Measurements from ENCODE around the gene APEX1. TPM values are rescaled to one million over a fixed set of nuclear protein-coding genes. Genes with fewer than 3 reads are reported as not detected.
"Not testable (repeated sequence)": the region's sequence is repeated elsewhere in the genome, so short reads cannot be mapped to it uniquely, and the experiment has no call there.

The APEX1 gene
- total and polyA plus RNA-seq, 2 donors: 128 to 159 TPM

- H3K27ac ChIP-seq (ENCODE audit: low read depth in 1 of 2, low read length in 1 of 2): no peak overlapping the region
- WGBS: 96% methylated on average over 8 of the region's 8 CpGs
- DNase-seq (ENCODE audit: low read depth in 6 of 9, low spot score in 9 of 9): no peak
- no peak overlapping the region for H3K4me3 ChIP-seq (ENCODE audit: low read length in 2 of 2)
- no peaks in the 10 kb centered on the region for H3K27me3 ChIP-seq (ENCODE audit: control insufficient read depth in 2 of 2, insufficient read depth in 1 of 2, low read length in 1 of 2)
- no peaks in the 10 kb centered on the region for H3K36me3 ChIP-seq (ENCODE audit: control insufficient read depth in 2 of 2, insufficient read depth in 2 of 2, low read length in 1 of 2)
- no peaks in the 10 kb centered on the region for H3K9me3 ChIP-seq (ENCODE audit: control insufficient read depth in 2 of 2, insufficient read depth in 1 of 2, low read length in 1 of 2)
- H3K4me1 ChIP-seq (ENCODE audit: control insufficient read depth in 2 of 2, insufficient read depth in 2 of 2, low read length in 2 of 2): no peaks in the 10 kb centered on the region
Observed at GRCh38 chr14:20494935-20495766, 40.1 kb downstream of the APEX1 start.

DNA sequence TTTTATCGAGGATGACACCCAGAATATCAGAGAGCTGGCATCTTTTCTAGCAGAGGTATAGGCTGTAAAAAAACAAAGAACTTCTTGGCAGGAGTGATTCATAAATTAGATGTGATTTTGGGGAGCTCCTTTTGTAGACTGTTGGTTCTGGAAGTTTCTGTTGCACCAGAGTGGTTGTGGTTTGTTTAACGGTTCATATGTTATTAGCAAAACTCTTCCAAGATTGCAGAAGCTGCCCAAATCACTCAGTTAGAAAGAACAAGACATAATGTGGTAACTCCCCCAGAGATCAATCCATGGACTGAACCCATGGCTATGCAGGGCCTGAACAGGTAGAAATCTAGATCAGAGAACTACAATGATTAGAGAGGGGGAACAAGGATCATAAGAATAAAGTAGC is 43.6 kb downstream of the APEX1 start:
- Histone ChIP-seq H3K27ac (ENCODE audit: low read depth in 1 of 2, low read length in 1 of 2) (no peak overlapping the region), H3K27me3 (ENCODE audit: control insufficient read depth in 2 of 2, insufficient read depth in 1 of 2, low read length in 1 of 2) (no peaks in the 10 kb centered on the region), H3K36me3 (ENCODE audit: control insufficient read depth in 2 of 2, insufficient read depth in 2 of 2, low read length in 1 of 2) (no peaks in the 10 kb centered on the region), H3K9me3 (ENCODE audit: control insufficient read depth in 2 of 2, insufficient read depth in 1 of 2, low read length in 1 of 2) (no peaks in the 10 kb centered on the region), H3K4me1 (ENCODE audit: control insufficient read depth in 2 of 2, insufficient read depth in 2 of 2, low read length in 2 of 2) (no peaks in the 10 kb centered on the region), H3K4me3 (ENCODE audit: low read length in 2 of 2) (no peak overlapping the region)
- no peak for DNase-seq (ENCODE audit: low read depth in 6 of 9, low spot score in 9 of 9)
- WGBS: 73% methylated on average over 2 of the region's 2 CpGs

DNA sequence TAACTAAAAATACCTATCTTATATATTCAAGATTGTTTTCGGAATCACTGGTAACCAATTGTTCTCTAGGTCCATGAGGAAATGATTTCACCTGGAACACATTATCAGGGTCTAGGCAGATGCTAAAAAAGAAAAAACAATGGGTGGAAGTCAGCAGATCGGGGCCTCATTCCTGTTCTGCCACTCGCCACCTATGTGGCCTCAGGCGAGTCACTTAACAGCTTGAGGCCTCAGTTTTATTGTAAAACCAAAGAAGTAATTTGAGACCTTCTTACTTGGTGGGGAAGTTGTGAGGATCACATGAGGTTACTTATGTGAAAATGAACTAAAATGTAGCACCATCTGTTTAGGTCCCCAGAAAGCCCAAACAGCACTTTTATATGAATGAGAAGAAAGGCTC is 44.1 kb downstream of the APEX1 start:
- Histone ChIP-seq H3K27me3 (ENCODE audit: control insufficient read depth in 2 of 2, insufficient read depth in 1 of 2, low read length in 1 of 2) (no peaks in the 10 kb centered on the region), H3K4me3 (ENCODE audit: low read length in 2 of 2) (no peak overlapping the region), H3K27ac (ENCODE audit: low read depth in 1 of 2, low read length in 1 of 2) (no peak overlapping the region), H3K9me3 (ENCODE audit: control insufficient read depth in 2 of 2, insufficient read depth in 1 of 2, low read length in 1 of 2) (no peaks in the 10 kb centered on the region), H3K36me3 (ENCODE audit: control insufficient read depth in 2 of 2, insufficient read depth in 2 of 2, low read length in 1 of 2) (no peaks in the 10 kb centered on the region), H3K4me1 (ENCODE audit: control insufficient read depth in 2 of 2, insufficient read depth in 2 of 2, low read length in 2 of 2) (no peaks in the 10 kb centered on the region)
- WGBS: 95% methylated on average over 4 of the region's 4 CpGs
- no peak for DNase-seq (ENCODE audit: low read depth in 6 of 9, low spot score in 9 of 9)

DNA sequence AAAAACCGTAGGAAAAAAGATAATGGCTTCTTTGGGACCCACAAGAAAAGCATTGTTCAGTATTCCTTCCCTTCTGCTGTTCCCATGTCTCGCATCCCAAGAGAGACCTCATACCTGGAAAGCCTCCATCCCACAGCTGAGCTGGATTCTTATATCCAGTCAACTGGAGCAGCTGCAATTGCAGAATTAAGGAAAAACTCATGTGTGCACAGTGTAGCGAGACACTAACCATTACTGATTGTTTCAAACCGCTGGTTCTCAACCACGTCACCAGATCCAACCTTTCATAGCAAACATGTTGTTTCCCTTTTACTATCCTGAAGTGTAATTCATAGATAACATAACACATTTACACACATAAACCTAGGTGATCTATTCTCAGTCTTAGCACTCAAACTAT is 44.9 kb downstream of the APEX1 start:
- Histone ChIP-seq H3K27ac (ENCODE audit: low read depth in 1 of 2, low read length in 1 of 2) (no peak overlapping the region), H3K36me3 (ENCODE audit: control insufficient read depth in 2 of 2, insufficient read depth in 2 of 2, low read length in 1 of 2) (no peaks in the 10 kb centered on the region), H3K9me3 (ENCODE audit: control insufficient read depth in 2 of 2, insufficient read depth in 1 of 2, low read length in 1 of 2) (no peaks in the 10 kb centered on the region), H3K27me3 (ENCODE audit: control insufficient read depth in 2 of 2, insufficient read depth in 1 of 2, low read length in 1 of 2) (no peaks in the 10 kb centered on the region), H3K4me3 (ENCODE audit: low read length in 2 of 2) (no peak overlapping the region), H3K4me1 (ENCODE audit: control insufficient read depth in 2 of 2, insufficient read depth in 2 of 2, low read length in 2 of 2) (no peaks in the 10 kb centered on the region)
- 98% methylated on average over 5 of the region's 5 CpGs for WGBS
- no peak for DNase-seq (ENCODE audit: low read depth in 6 of 9, low spot score in 9 of 9)

- no peaks in the 10 kb centered on the region for H3K27me3 ChIP-seq (ENCODE audit: control insufficient read depth in 2 of 2, insufficient read depth in 1 of 2, low read length in 1 of 2)
- DNase-seq (ENCODE audit: low read depth in 6 of 9, low spot score in 9 of 9): no peak
- H3K36me3 ChIP-seq (ENCODE audit: control insufficient read depth in 2 of 2, insufficient read depth in 2 of 2, low read length in 1 of 2): no peaks in the 10 kb centered on the region
- H3K4me3 ChIP-seq (ENCODE audit: low read length in 2 of 2): no peak overlapping the region
- 98% methylated on average over 2 of the region's 2 CpGs for WGBS
- no peaks in the 10 kb centered on the region for H3K4me1 ChIP-seq (ENCODE audit: control insufficient read depth in 2 of 2, insufficient read depth in 2 of 2, low read length in 2 of 2)
- no peak overlapping the region for H3K27ac ChIP-seq (ENCODE audit: low read depth in 1 of 2, low read length in 1 of 2)
- H3K9me3 ChIP-seq (ENCODE audit: control insufficient read depth in 2 of 2, insufficient read depth in 1 of 2, low read length in 1 of 2): no peaks in the 10 kb centered on the region
Observed at GRCh38 chr14:20501346-20501745, 46.3 kb downstream of the APEX1 start.

DNA sequence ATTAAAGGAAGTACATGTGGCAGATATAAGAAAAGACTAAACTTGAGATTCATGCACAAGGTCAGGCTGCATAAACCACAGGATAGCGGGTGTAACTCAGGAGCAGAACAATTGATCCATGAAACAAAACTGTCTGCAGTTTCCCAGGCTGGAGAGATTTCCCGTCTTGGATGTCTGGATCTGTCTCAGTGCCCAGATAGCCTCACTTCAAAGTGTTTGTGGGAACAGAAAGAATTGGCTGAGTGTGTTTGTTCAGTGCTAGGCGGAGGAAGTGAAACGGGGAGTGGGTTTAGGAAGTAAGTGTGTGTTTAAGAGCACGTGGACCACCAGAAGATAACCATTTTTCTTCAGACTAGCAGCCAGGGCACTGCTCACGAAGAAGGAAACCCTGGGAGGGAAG is 48.9 kb downstream of the APEX1 start:
- H3K9me3 ChIP-seq (ENCODE audit: control insufficient read depth in 2 of 2, insufficient read depth in 1 of 2, low read length in 1 of 2): no peaks in the 10 kb centered on the region
- H3K4me3 ChIP-seq (ENCODE audit: low read length in 2 of 2): no peak overlapping the region
- no peaks in the 10 kb centered on the region for H3K27me3 ChIP-seq (ENCODE audit: control insufficient read depth in 2 of 2, insufficient read depth in 1 of 2, low read length in 1 of 2)
- no peak overlapping the region for H3K27ac ChIP-seq (ENCODE audit: low read depth in 1 of 2, low read length in 1 of 2)
- WGBS: 51% methylated on average over 6 of the region's 6 CpGs
- no peaks in the 10 kb centered on the region for H3K4me1 ChIP-seq (ENCODE audit: control insufficient read depth in 2 of 2, insufficient read depth in 2 of 2, low read length in 2 of 2)
- no peaks in the 10 kb centered on the region for H3K36me3 ChIP-seq (ENCODE audit: control insufficient read depth in 2 of 2, insufficient read depth in 2 of 2, low read length in 1 of 2)
- DNase-seq (ENCODE audit: low read depth in 6 of 9, low spot score in 9 of 9): no peak

GRCh38 chr14:20506276-20506675 is 51.2 kb downstream of the APEX1 start:
- not testable (repeated sequence) for DNase-seq (ENCODE audit: low read depth in 6 of 9, low spot score in 9 of 9); H3K27me3 ChIP-seq (ENCODE audit: control insufficient read depth in 2 of 2, insufficient read depth in 1 of 2, low read length in 1 of 2); H3K27ac ChIP-seq (ENCODE audit: low read depth in 1 of 2, low read length in 1 of 2); H3K9me3 ChIP-seq (ENCODE audit: control insufficient read depth in 2 of 2, insufficient read depth in 1 of 2, low read length in 1 of 2); H3K4me3 ChIP-seq (ENCODE audit: low read length in 2 of 2); H3K36me3 ChIP-seq (ENCODE audit: control insufficient read depth in 2 of 2, insufficient read depth in 2 of 2, low read length in 1 of 2); H3K4me1 ChIP-seq (ENCODE audit: control insufficient read depth in 2 of 2, insufficient read depth in 2 of 2, low read length in 2 of 2)
- 98% methylated on average over 22 of the region's 30 CpGs for WGBS

DNA sequence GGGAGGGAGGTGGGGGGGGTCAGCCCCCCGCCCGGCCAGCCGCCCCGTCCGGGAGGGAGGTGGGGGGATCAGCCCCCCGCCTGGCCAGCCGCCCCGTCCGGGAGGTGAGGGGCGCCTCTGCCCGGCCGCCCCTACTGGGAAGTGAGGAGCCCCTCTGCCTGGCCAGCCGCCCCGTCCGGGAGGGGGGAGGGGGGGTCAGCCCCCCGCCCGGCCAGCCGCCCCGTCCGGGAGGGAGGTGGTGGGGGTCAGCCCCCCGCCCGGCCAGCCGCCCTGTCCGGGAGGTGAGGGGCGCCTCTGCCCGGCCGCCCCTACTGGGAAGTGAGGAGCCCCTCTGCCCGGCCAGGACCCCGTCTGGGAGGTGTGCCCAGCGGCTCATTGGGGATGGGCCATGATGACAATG is 51.7 kb downstream of the APEX1 start:
- DNase-seq (ENCODE audit: low read depth in 6 of 9, low spot score in 9 of 9): not testable (repeated sequence)

More for the DNA sequence above, 51.7 kb downstream of the APEX1 start:
- H3K4me1 ChIP-seq (ENCODE audit: control insufficient read depth in 2 of 2, insufficient read depth in 2 of 2, low read length in 2 of 2); H3K27me3 ChIP-seq (ENCODE audit: control insufficient read depth in 2 of 2, insufficient read depth in 1 of 2, low read length in 1 of 2); H3K9me3 ChIP-seq (ENCODE audit: control insufficient read depth in 2 of 2, insufficient read depth in 1 of 2, low read length in 1 of 2); H3K27ac ChIP-seq (ENCODE audit: low read depth in 1 of 2, low read length in 1 of 2); H3K4me3 ChIP-seq (ENCODE audit: low read length in 2 of 2); H3K36me3 ChIP-seq (ENCODE audit: control insufficient read depth in 2 of 2, insufficient read depth in 2 of 2, low read length in 1 of 2): not testable (repeated sequence)
- WGBS: no CpG with 5 or more reads among the region's 30 CpGs
